H1 (cell line): Measurements from ENCODE around the gene HACL1. TPM values are rescaled to one million over a fixed set of nuclear protein-coding genes. Genes with fewer than 3 reads are reported as not detected.

Experiments
- BCL11A ChIP-seq, 2 experiments: IDR thresholded peaks; one replicate each; pipeline ENCODE4 v1.6.1; 2011; ENCODE audit warnings: low read depth in 2 of 2, low read length in 2 of 2, mild to moderate bottlenecking in 2 of 2
- CEBPB ChIP-seq: IDR thresholded peaks from 2 replicates; pipeline ENCODE4 v1.6.1; 2012; ENCODE audit warnings: low read depth, low read length
- CHD2 ChIP-seq: IDR thresholded peaks from 2 replicates; pipeline ENCODE4 v1.6.1; 2012; ENCODE audit warnings: low read length, improper control_type of control experiment
- CREB1 ChIP-seq: IDR thresholded peaks from 2 replicates; pipeline ENCODE4 v1.6.1; 2012; ENCODE audit warnings: inconsistent platforms
- EP300 ChIP-seq, 2 experiments: IDR thresholded peaks; 1 replicate in 1 of 2; 2 replicates in 1 of 2; pipeline ENCODE4 v1.6.1; 2011 to 2012; ENCODE audit warnings: low read depth in 2 of 2, low read length in 2 of 2, mild to moderate bottlenecking in 2 of 2, borderline replicate concordance in 1 of 2, inconsistent platforms in 1 of 2, moderate library complexity in 1 of 2
- HDAC2 ChIP-seq, 2 experiments: fragments of 300-600 bp in 1 of 2; sonication (generic) in 1 of 2; IDR thresholded peaks; 2 replicates each; pipeline ENCODE4 v1.6.1; 2011 to 2012; ENCODE audit warnings: low read depth in 2 of 2, low read length in 2 of 2, mild to moderate bottlenecking in 2 of 2, moderate library complexity in 2 of 2, borderline replicate concordance in 1 of 2, inconsistent platforms in 1 of 2
- KDM4A ChIP-seq: IDR thresholded peaks from one replicate; pipeline ENCODE4 v1.7.1; 2012; ENCODE audit warnings: low read depth, mild to moderate bottlenecking, moderate library complexity, low read length, inconsistent platforms; ENCODE audit not compliant: severe bottlenecking
- NANOG ChIP-seq: IDR thresholded peaks from 2 replicates; pipeline ENCODE4 v1.6.1; 2011; ENCODE audit warnings: low read length, low read depth, mild to moderate bottlenecking, inconsistent platforms; ENCODE audit not compliant: insufficient read depth, poor library complexity, severe bottlenecking
- NRF1 ChIP-seq: IDR thresholded peaks from 2 replicates; pipeline ENCODE4 v1.6.1; 2011; ENCODE audit warnings: mild to moderate bottlenecking, low read depth, low read length, improper control_type of control experiment
- PHF8 ChIP-seq: fragments of 200-600 bp; sonication (generic); conservative IDR thresholded peaks from 2 replicates; pipeline ENCODE4 v1.7.1; 2012; ENCODE audit warnings: low read depth, mild to moderate bottlenecking, inconsistent platforms, low read length, moderate library complexity
- POLR2AphosphoS5 ChIP-seq: IDR thresholded peaks from 2 replicates; pipeline ENCODE4 v1.6.1; 2011; ENCODE audit warnings: low read depth, low read length
- SP1 ChIP-seq: IDR thresholded peaks from 2 replicates; pipeline ENCODE4 v1.6.1; 2011; ENCODE audit warnings: low read depth, low read length
- YY1 ChIP-seq: IDR thresholded peaks from 2 replicates; pipeline ENCODE4 v1.6.1; 2011; ENCODE audit warnings: low read depth, mild to moderate bottlenecking, low read length
- ZNF274 ChIP-seq: IDR thresholded peaks from 2 replicates; pipeline ENCODE4 v1.7.0; 2012; ENCODE audit warnings: low read length, borderline replicate concordance; ENCODE audit errors: extremely low read depth
- polyA plus RNA-seq, 7 experiments: library from polyadenylated mRNA; depleted of rRNA in 3 of 7; stranded (reverse) in 5 of 7; unstranded in 2 of 7; fragments of >200 nt in 5 of 7; fragments of 200-250 nt in 2 of 7; gene quantifications; 1 replicate in 5 of 7; 2 replicates in 1 of 7; 4 replicates in 1 of 7; pipeline versions ENCODE4 v1.2.1 to v1.2.3, GENCODE V29; 2011 to 2013; ENCODE audit warnings: missing spikeins in 2 of 7, mixed read lengths in 2 of 7
- total RNA-seq: library from RNA; stranded (reverse); fragmentation: NEBNext Ultra II Directional; extraction: Animal tissue kit (Norgen Biotek cat#: 25700); gene quantifications from 2 replicates; pipeline ENCODE4 v1.2.1, GENCODE V29; 2021
- TF ChIP-seq, protein P1 (sequence below): IDR thresholded peaks from 2 replicates; pipeline ENCODE4 v1.6.1; 2012; ENCODE audit warnings: inconsistent platforms
- TF ChIP-seq, protein P2 (sequence below), 3 experiments: IDR thresholded peaks; 1 replicate in 2 of 3; 2 replicates in 1 of 3; pipeline versions ENCODE4 v1.5.1 to v1.6.1; 2011; ENCODE audit warnings: low read length in 3 of 3, mild to moderate bottlenecking in 3 of 3, inconsistent platforms in 2 of 3, low read depth in 1 of 3, moderate library complexity in 1 of 3; ENCODE audit not compliant: insufficient read depth in 1 of 3; ENCODE audit errors: control extremely low read depth in 1 of 3

Gene HACL1
- total and polyA plus RNA-seq, 2 of the 8 experiments (the other 6 are each of a cell fraction or from before 2014, with no cell fraction given) = 38.2 to 46.0 TPM

GRCh38 chr3:15601399-15602145, at the start of gene HACL1, which contains the start of gene BTD (continued):
- TF ChIP-seq PHF8 (peak; percentile 86), NRF1 (peak; percentile 18; the same call in 1 of the 2 replicates), NANOG (peak; percentile 35), YY1 (peak; percentile 68; the same call in 1 of the 2 replicates), SP1 (peak; percentile 95), EP300 (IDR thresholded peaks at IDR 0.05; ENCODE audit: borderline replicate concordance in 1 of 2, low read depth in 2 of 2, low read length in 2 of 2) (no peak), KDM4A (peak; percentile 27), CHD2 (peak; percentile 92), CREB1 (peak; percentile 63), BCL11A (IDR thresholded peaks at IDR 0.05; ENCODE audit: low read depth in 2 of 2, low read length in 2 of 2) (no peak), POLR2AphosphoS5 (peak; percentile 96), ZNF274 (no peak), CEBPB (no peak), HDAC2 (IDR thresholded peaks at IDR 0.05; ENCODE audit: borderline replicate concordance in 1 of 2, low read depth in 2 of 2, low read length in 2 of 2) (no peak; a peak in 1 of 4 replicates)
- TF ChIP-seq, protein P1, sequence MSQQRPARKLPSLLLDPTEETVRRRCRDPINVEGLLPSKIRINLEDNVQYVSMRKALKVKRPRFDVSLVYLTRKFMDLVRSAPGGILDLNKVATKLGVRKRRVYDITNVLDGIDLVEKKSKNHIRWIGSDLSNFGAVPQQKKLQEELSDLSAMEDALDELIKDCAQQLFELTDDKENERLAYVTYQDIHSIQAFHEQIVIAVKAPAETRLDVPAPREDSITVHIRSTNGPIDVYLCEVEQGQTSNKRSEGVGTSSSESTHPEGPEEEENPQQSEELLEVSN = peak; percentile 40; the same call in 1 of the 2 replicates
- TF ChIP-seq, protein P2, sequence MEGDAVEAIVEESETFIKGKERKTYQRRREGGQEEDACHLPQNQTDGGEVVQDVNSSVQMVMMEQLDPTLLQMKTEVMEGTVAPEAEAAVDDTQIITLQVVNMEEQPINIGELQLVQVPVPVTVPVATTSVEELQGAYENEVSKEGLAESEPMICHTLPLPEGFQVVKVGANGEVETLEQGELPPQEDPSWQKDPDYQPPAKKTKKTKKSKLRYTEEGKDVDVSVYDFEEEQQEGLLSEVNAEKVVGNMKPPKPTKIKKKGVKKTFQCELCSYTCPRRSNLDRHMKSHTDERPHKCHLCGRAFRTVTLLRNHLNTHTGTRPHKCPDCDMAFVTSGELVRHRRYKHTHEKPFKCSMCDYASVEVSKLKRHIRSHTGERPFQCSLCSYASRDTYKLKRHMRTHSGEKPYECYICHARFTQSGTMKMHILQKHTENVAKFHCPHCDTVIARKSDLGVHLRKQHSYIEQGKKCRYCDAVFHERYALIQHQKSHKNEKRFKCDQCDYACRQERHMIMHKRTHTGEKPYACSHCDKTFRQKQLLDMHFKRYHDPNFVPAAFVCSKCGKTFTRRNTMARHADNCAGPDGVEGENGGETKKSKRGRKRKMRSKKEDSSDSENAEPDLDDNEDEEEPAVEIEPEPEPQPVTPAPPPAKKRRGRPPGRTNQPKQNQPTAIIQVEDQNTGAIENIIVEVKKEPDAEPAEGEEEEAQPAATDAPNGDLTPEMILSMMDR (IDR thresholded peaks at IDR 0.05; ENCODE audit: control extremely low read depth in 1 of 3, insufficient read depth in 1 of 3, low read depth in 1 of 3, low read length in 3 of 3) = peak; percentile 3 to 45 (median 34); a peak in 3 of 4 replicates
